ENCODE data around the gene PHACTR2. TPM values are rescaled to one million over a fixed set of nuclear protein-coding genes. Genes with fewer than 3 reads are reported as not detected.
"Not testable (repeated sequence)": the region's sequence is repeated elsewhere in the genome, so short reads cannot be mapped to it uniquely, and the experiment has no call there.

Gene PHACTR2
- total RNA-seq, 1 donor from 2014 or later: 71.0 TPM

DNA sequence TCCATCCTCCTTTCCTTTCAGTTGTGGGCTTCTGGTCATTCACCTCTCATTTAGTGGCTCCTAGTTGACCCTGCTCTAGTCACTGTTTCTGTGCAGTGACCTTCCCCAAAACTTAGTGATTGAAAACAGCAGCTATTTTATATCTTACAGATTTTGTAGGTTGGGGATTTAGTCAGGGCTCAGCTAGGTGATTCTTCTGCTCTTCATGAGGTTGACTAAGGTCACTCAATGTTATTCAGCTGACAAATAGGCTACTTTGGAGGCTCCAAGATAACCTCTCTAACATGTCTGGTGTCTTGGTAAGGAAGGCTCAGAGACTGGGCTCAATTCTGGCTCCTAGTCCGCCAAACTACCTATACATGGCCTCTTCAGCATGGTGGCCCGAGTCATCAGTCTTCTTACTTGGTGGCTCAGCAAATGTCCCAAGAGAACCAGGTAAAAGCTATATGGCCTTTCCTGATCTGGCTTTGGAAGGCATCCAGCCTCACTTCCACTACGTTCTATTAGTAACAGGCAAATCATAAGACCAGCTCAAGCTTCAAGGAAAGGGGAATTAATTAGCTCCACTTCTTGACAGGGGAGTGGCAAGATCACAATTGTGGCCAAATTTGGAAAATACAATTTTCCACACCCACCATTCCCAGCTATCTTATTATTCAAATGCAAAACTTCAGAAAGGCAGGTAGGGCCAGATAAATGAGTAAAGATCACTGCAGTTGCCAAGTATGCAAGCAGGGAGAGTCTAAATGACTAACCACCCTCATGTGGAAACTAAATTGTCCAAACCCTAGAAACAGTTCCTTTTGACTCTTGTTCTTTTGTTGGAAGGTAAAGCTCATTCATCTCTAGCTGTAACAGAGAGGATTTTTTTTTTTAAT, 114.9 kb downstream of the PHACTR2 start:
- DNase-seq: no peak
- no peak for TF ChIP-seq CTCF (IDR thresholded peaks at IDR 0.05; ENCODE audit: borderline replicate concordance)
- Histone ChIP-seq H3K4me1 (no peaks in the 10 kb centered on the region), H3K36me3 (peaks cover 80% of the 10 kb centered on the region), H3K4me3 (no peak overlapping the region), H3K27ac (replicated peaks) (no peak overlapping the region), H3K9me3 (replicated peaks) (peaks cover 11% of the 10 kb centered on the region), H3K27me3 (ENCODE audit: low read depth) (no peaks in the 10 kb centered on the region)
- intact Hi-C loops (cut with micrococcal nuclease): no loop called here

DNA sequence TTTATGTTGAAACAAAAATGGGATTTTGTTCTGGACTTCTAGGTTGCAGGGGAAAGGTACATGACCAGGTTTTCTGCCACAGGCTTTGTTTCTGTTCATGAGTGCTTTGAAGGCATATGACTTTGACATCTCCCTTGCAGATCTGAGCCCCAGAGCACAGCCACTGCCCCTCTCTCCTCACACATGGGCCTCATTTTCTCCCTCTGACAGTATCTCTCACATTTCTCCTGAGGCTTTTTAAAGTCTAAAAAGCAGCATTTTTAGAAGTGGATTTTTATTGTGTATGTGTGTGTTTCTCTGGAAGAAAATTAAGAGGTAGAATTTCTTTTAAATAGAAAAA, 115.5 kb downstream of the PHACTR2 start:
- peaks cover 77% of the 10 kb centered on the region for H3K36me3 ChIP-seq
- intact Hi-C loops (cut with micrococcal nuclease): no loop called here

GRCh38 chr6:143796551-143796950, 118.8 kb downstream of the PHACTR2 start:
- H3K27ac ChIP-seq (replicated peaks); DNase-seq; H3K27me3 ChIP-seq (ENCODE audit: low read depth); intact Hi-C loops (cut with micrococcal nuclease); H3K4me1 ChIP-seq; H3K4me3 ChIP-seq: not testable (repeated sequence)
- Histone ChIP-seq H3K36me3 (peaks cover 68% of the 10 kb centered on the region), H3K9me3 (replicated peaks) (peaks cover 31% of the 10 kb centered on the region)

More for the DNA sequence above, 115.5 kb downstream of the PHACTR2 start:
- H3K4me1 ChIP-seq: no peaks in the 10 kb centered on the region
- no peaks in the 10 kb centered on the region for H3K27me3 ChIP-seq (ENCODE audit: low read depth)
- DNase-seq: no peak
- no peak overlapping the region for H3K4me3 ChIP-seq
- no peak for TF ChIP-seq CTCF (IDR thresholded peaks at IDR 0.05; ENCODE audit: borderline replicate concordance)
- H3K9me3 ChIP-seq (replicated peaks): peaks cover 12% of the 10 kb centered on the region
- H3K27ac ChIP-seq (replicated peaks): no peak overlapping the region

DNA sequence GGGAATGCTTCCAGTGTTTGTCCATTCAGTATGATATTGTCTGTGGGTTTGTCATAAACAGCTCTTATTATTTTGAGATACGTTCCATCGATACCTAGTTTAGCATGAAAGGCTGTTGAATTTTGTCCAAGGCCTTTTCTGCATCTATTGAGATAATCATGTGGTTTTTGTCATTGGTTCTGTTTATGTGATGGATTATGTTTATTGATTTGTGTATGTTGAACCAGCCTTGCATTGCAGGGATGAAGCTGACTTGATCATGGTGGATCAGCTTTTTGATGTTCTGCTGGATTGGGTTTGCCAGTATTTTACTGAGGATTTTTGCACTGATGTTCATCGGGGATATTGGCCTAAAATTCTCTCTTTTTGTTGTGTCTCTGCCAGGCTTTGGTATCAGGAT, 120.7 kb downstream of the PHACTR2 start:
- intact Hi-C loops (cut with micrococcal nuclease); H3K27ac ChIP-seq (replicated peaks); DNase-seq; H3K4me3 ChIP-seq; H3K27me3 ChIP-seq (ENCODE audit: low read depth); H3K4me1 ChIP-seq: not testable (repeated sequence)
- Histone ChIP-seq H3K9me3 (replicated peaks) (peaks cover 20% of the 10 kb centered on the region), H3K36me3 (peaks cover 54% of the 10 kb centered on the region)

GRCh38 chr6:143802833-143803565, 125.2 kb downstream of the PHACTR2 start:
- Histone ChIP-seq H3K27ac (replicated peaks) (no peak overlapping the region), H3K4me1 (peaks cover 5% of the 10 kb centered on the region), H3K27me3 (ENCODE audit: low read depth) (no peaks in the 10 kb centered on the region), H3K4me3 (no peak overlapping the region), H3K9me3 (replicated peaks) (peaks cover 20% of the 10 kb centered on the region), H3K36me3 (peaks cover 42% of the 10 kb centered on the region)
- TF ChIP-seq CTCF (IDR thresholded peaks at IDR 0.05; ENCODE audit: borderline replicate concordance): no peak
- intact Hi-C loops (cut with micrococcal nuclease): no loop called here
- DNase-seq: no peak

GRCh38 chr6:143803769-143804568, 126.2 kb downstream of the PHACTR2 start:
- Histone ChIP-seq H3K36me3 (peaks cover 47% of the 10 kb centered on the region), H3K4me1 (peaks cover 5% of the 10 kb centered on the region), H3K9me3 (replicated peaks) (peaks cover 11% of the 10 kb centered on the region), H3K27me3 (ENCODE audit: low read depth) (no peaks in the 10 kb centered on the region), H3K27ac (replicated peaks) (no peak overlapping the region), H3K4me3 (no peak overlapping the region)
- no peak for TF ChIP-seq CTCF (IDR thresholded peaks at IDR 0.05; ENCODE audit: borderline replicate concordance)
- DNase-seq: no peak
- intact Hi-C loops (cut with micrococcal nuclease): no loop called here

Measured in left ventricle myocardium inferior (tissue), 1 donor.